Brain pericyte (primary cell): ENCODE measurements around the gene GAGE12F.
"Not testable (repeated sequence)": the region's sequence is repeated elsewhere in the genome, so short reads cannot be mapped to it uniquely, and the experiment has no call there.

Experiments
- DNase-seq: peaks from one replicate; pipeline ENCODE4 v3.0.0-alpha.2; 2012; ENCODE audit warnings: low read depth, low spot score

Gene GAGE12F, protein sequence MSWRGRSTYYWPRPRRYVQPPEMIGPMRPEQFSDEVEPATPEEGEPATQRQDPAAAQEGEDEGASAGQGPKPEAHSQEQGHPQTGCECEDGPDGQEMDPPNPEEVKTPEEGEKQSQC

DNA sequence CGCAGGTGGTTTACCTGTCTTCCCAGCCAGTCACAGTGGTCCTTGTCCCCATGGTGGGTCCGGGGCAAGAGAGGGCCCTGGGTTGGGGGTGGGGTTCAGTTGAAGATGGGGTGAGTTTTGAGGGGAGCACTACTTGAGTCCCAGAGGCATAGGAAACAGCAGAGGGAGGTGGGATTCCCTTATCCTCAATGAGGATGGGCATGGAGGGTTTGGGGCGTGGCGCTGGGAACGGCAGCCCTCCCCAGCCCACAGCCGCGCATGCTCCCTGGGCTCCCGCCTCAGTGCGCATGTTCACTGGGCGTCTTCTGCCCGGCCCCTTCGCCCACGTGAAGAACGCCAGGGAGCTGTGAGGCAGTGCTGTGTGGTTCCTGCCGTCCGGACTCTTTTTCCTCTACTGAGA is at the start of gene GAGE12F:
TSS of gene GAGE12F (plus strand) at position 301 of the 400 bp plus-strand sequence. CDS start 1,155 bp downstream, outside the sequence.
- DNase-seq: not testable (repeated sequence)

GRCh38 chrX:49531877-49532276 is 28.8 kb upstream of the GAGE12F start, which contains the start of gene GAGE12C:
Gene GAGE12C (plus strand): TSS chrX:49532177. CDS start chrX:49533332, 1,155 bp downstream.
- not testable (repeated sequence) for DNase-seq

- DNase-seq: not testable (repeated sequence)
Measured at GRCh38 chrX:49541433-49541832, 19.2 kb upstream of the GAGE12F start, which contains the start of gene GAGE12D. Gene GAGE12D (plus strand): TSS chrX:49541733. CDS start chrX:49542888, 1,155 bp downstream.

DNA sequence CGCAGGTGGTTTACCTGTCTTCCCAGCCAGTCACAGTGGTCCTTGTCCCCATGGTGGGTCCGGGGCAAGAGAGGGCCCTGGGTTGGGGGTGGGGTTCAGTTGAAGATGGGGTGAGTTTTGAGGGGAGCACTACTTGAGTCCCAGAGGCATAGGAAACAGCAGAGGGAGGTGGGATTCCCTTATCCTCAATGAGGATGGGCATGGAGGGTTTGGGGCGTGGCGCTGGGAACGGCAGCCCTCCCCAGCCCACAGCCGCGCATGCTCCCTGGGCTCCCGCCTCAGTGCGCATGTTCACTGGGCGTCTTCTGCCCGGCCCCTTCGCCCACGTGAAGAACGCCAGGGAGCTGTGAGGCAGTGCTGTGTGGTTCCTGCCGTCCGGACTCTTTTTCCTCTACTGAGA is 9.7 kb upstream of the GAGE12F start, which contains the start of gene GAGE12E:
TSS of gene GAGE12E (plus strand) at position 301 of the 400 bp plus-strand sequence. CDS start 1,155 bp downstream, outside the sequence.
- DNase-seq: not testable (repeated sequence)

DNA sequence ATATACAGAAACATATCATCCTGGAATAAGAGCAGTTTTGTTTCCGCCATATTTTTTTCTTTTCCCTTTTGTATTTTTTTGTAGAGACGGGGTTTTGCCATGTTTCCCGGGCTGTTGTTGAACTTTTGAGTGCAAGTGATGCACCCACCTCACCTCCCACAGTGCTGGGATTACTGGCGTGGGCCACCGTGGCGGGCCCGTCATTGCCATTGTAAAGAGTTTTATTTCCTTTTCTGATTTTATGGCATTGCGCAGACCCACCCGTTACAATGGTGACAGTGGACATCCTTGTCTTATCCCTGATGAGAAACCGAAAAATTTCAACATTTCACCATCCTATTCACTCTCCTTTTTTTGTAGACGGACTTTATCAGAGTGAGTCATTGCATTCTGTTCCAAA is 8.1 kb downstream of the GAGE12F start:
- not testable (repeated sequence) for DNase-seq

GRCh38 chrX:49569152-49569551 is 8.5 kb downstream of the GAGE12F start:
- not testable (repeated sequence) for DNase-seq

GRCh38 chrX:49570100-49570499 is 9.5 kb downstream of the GAGE12F start, which contains the start of gene GAGE12G:
Gene GAGE12G (plus strand): TSS chrX:49570400. CDS start chrX:49571555, 1,155 bp downstream.
- DNase-seq: not testable (repeated sequence)

DNA sequence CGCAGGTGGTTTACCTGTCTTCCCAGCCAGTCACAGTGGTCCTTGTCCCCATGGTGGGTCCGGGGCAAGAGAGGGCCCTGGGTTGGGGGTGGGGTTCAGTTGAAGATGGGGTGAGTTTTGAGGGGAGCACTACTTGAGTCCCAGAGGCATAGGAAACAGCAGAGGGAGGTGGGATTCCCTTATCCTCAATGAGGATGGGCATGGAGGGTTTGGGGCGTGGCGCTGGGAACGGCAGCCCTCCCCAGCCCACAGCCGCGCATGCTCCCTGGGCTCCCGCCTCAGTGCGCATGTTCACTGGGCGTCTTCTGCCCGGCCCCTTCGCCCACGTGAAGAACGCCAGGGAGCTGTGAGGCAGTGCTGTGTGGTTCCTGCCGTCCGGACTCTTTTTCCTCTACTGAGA is 19.0 kb downstream of the GAGE12F start, which contains the start of gene GAGE12H:
TSS of gene GAGE12H (plus strand) at position 301 of the 400 bp plus-strand sequence. CDS start 1,155 bp downstream, outside the sequence.
- DNase-seq: not testable (repeated sequence)

DNA sequence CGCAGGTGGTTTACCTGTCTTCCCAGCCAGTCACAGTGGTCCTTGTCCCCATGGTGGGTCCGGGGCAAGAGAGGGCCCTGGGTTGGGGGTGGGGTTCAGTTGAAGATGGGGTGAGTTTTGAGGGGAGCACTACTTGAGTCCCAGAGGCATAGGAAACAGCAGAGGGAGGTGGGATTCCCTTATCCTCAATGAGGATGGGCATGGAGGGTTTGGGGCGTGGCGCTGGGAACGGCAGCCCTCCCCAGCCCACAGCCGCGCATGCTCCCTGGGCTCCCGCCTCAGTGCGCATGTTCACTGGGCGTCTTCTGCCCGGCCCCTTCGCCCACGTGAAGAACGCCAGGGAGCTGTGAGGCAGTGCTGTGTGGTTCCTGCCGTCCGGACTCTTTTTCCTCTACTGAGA is 28.6 kb downstream of the GAGE12F start, which contains the start of gene GAGE2A:
TSS of gene GAGE2A (plus strand) at position 301 of the 400 bp plus-strand sequence. CDS start 1,155 bp downstream, outside the sequence.
- DNase-seq: not testable (repeated sequence)

DNA sequence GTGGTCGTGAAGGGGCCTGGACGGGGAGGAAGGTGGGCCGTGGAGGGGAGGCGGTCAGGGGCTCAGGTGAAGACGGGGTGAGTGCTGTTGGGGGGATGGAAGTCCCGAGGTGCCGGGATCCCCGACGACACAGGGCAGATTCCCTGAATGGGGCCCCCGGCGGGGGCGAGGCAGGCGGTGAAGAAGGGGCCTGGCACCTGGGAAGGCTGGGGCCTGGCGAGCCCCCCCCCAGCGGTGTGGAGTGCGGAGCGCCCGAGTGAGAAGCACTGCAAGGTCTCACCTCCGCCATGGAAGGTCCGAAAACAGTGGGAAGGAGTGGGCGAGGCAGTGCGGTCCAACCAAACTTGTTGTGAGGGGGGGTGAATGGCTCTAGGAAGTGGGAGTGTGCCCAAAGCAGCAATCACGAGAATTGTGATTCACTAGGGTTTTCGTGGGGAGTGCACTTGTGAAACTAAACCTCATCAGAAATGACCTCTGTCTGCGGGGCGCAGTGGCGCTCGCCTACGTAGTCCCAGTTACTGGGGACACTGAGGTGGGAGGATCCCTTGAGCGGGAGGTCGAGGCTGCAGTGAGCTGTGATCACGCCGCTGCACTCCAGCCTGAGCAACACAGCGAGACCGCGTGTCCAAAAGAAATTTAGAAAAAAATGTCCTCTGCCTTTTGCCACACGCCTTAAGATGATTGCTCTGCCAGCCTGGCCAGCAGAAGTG is 29.3 kb downstream of the GAGE12F start:
- DNase-seq: not testable (repeated sequence)

- DNase-seq: not testable (repeated sequence)
Measured at GRCh38 chrX:49590488-49590887, 29.8 kb downstream of the GAGE12F start.

- not testable (repeated sequence) for DNase-seq
Measured at GRCh38 chrX:49598720-49599119, 38.1 kb downstream of the GAGE12F start, which contains the start of gene GAGE1. Gene GAGE1 (plus strand): TSS chrX:49599020. CDS start chrX:49600175, 1,155 bp downstream.

DNA sequence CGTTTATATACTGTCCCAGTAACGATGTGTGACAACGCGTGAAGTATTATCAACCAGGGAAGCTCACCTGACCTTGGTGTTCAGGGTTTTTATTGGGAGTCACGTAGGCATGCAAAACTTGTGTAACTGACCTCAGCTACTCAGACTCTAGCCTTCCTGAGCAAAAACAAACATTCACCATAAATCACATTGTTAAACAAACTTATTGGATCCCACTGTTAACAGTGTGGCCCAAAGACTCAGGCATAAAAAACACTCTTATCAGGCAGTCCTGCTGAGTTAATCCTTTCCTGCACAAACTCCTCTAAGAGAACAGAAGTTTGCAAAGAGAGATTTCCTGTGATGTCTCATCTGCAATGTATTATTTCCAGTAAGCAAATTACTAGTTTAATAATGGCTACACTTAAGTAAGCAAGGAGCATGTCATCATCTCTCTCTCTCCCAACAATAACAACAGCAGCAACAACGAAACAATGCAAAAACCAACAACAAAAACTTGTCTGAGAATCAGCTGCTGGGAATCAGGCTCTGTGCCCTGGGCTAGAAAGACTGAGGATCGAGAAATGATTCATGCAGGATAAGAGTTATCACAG is 50.2 kb downstream of the GAGE12F start:
- no peak for DNase-seq
